ENCODE measurements around the gene DENND11. TPM values are rescaled to one million over a fixed set of nuclear protein-coding genes. Genes with fewer than 3 reads are reported as not detected.

The DENND11 gene
- polyA plus RNA-seq, 2 of the 4 experiments (the other 2 are of a cell fraction), result 7.1 to 11.5 TPM

GRCh38 chr7:141737118-141737835 lies 35.3 kb upstream of the DENND11 start:
- Histone ChIP-seq H3K4me1 (peaks cover 23% of the 10 kb centered on the region; the same call in 2 of the 3 replicates), H3K27ac (peak overlapping the region; percentile 81 to 87), H3K9me3 (no peaks in the 10 kb centered on the region), H3K4me3 (peak overlapping the region; percentile 85), H3K4me2 (peak overlapping the region; percentile 77)
- ChIA-PET CTCF (interaction anchor here (0.7 to 4.2 kb wide), 32 partner anchors 8 to 722 kb away, joined by 3 to 30 read pairs (median 4); partner anchors contain the start of genes DENND11, MRPS33 and WEE2), POLR2A (interaction anchor here (0.5 to 1.8 kb wide), 8 partner anchors 9 to 253 kb away, joined by 3 to 16 read pairs (median 4); partner anchors contain the start of gene DENND11)
- TF ChIP-seq CEBPB (IDR thresholded peaks at IDR 0.05) (peak; percentile 65 to 69; a peak in 3 of 4 replicates), HES2 (IDR thresholded peaks at IDR 0.05) (no peak), ZNF302 (CRISPR knock-in tag; IDR thresholded peaks at IDR 0.05) (no peak), PHF8 (IDR thresholded peaks at IDR 0.05; ENCODE audit: borderline replicate concordance, low read depth) (no peak)
- FAIRE-seq (no peak), DNase-seq (ENCODE audit: low read depth in 1 of 2, low spot score in 1 of 2) (peak in 1 of 2 experiments; percentile 33), ATAC-seq (no peak; a peak in 1 of 6 replicates)
- WGBS (ENCODE audit: missing lambda C conversion rate), result 44% methylated on average over 11 of the region's 11 CpGs

- ATAC-seq, result no peak
- Histone ChIP-seq H3K4me3 (no peak overlapping the region), H3K27ac (no peak overlapping the region), H3K4me1 (peaks cover 3% of the 10 kb centered on the region; the same call in 2 of the 3 replicates), H3K4me2 (no peak overlapping the region), H3K9me3 (no peaks in the 10 kb centered on the region)
- no peak for DNase-seq (ENCODE audit: low read depth in 1 of 2, low spot score in 1 of 2)
- 84% methylated on average over 18 of the region's 24 CpGs for WGBS (ENCODE audit: missing lambda C conversion rate)
- FAIRE-seq, result no peak
- POLR2A ChIA-PET, result no interaction called here
- no peak for TF ChIP-seq ESRRA (IDR thresholded peaks at IDR 0.05; ENCODE audit: borderline replicate concordance, low read length)
- TF ChIP-seq REST (IDR thresholded peaks at IDR 0.05), result no peak
- no peak for TF ChIP-seq CBX2 (IDR thresholded peaks at IDR 0.05; ENCODE audit: borderline replicate concordance, low read depth)
- no peak for TF ChIP-seq RNF2 (IDR thresholded peaks at IDR 0.05; ENCODE audit: borderline replicate concordance, low read depth)
- no peak for TF ChIP-seq POLR2AphosphoS2 (conservative IDR thresholded peaks at IDR 0.05; ENCODE audit: low read length)
- no peak for TF ChIP-seq CBX8 (IDR thresholded peaks at IDR 0.05)
- no peak for TF ChIP-seq ZFP36 (IDR thresholded peaks at IDR 0.05; ENCODE audit: borderline replicate concordance, partially characterized antibody)
- TF ChIP-seq HES2 (IDR thresholded peaks at IDR 0.05), result no peak
- TF ChIP-seq BCL3 (IDR thresholded peaks at IDR 0.05), result no peak
- TF ChIP-seq TP53 (CRISPR knock-in tag; IDR thresholded peaks at IDR 0.05), result no peak
- TF ChIP-seq ATOH8 (CRISPR knock-in tag; IDR thresholded peaks at IDR 0.05; ENCODE audit: low read depth), result no peak
- no peak for TF ChIP-seq EP300 (IDR thresholded peaks at IDR 0.05)
- TF ChIP-seq HDAC2 (IDR thresholded peaks at IDR 0.05), result no peak
- TF ChIP-seq MYC (IDR thresholded peaks at IDR 0.05; ENCODE audit: borderline replicate concordance, low read length), result no peak
- TF ChIP-seq HOXB5 (CRISPR knock-in tag; IDR thresholded peaks at IDR 0.05), result no peak
- CTCF ChIA-PET, result interaction anchor here (0.7 to 1.2 kb wide), 2 partner anchors 13 to 29 kb away, joined by 3 read pairs; no protein-coding TSS in a partner anchor
These were observed 29.6 kb upstream of the DENND11 start for GRCh38 chr7:141731476-141732149.

All from A549 (cell line).